NOMO-1 treated with dmso at 0.1 percent for 144 hours (cell line): ENCODE results near the gene NECTIN2.
"Not testable (repeated sequence)": the region's sequence is repeated elsewhere in the genome, so short reads cannot be mapped to it uniquely, and the experiment has no call there.

Source experiments
- DNase-seq: peaks from one replicate; lab custom pipeline; 2025; ENCODE audit not compliant: unreplicated experiment; lab: John Stamatoyannopoulos, UW

NECTIN2 gene

DNA sequence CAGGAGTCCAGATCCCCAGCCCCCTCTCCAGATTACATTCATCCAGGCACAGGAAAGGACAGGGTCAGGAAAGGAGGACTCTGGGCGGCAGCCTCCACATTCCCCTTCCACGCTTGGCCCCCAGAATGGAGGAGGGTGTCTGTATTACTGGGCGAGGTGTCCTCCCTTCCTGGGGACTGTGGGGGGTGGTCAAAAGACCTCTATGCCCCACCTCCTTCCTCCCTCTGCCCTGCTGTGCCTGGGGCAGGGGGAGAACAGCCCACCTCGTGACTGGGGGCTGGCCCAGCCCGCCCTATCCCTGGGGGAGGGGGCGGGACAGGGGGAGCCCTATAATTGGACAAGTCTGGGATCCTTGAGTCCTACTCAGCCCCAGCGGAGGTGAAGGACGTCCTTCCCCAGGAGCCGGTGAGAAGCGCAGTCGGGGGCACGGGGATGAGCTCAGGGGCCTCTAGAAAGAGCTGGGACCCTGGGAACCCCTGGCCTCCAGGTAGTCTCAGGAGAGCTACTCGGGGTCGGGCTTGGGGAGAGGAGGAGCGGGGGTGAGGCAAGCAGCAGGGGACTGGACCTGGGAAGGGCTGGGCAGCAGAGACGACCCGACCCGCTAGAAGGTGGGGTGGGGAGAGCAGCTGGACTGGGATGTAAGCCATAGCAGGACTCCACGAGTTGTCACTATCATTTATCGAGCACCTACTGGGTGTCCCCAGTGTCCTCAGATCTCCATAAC, 59.5 kb downstream of the NECTIN2 start, which contains the start of gene APOE:
APOE (plus strand) TSS at position 360 of the 724 bp plus-strand sequence. CDS start 829 bp downstream, outside the sequence.
- no peak for DNase-seq

DNA sequence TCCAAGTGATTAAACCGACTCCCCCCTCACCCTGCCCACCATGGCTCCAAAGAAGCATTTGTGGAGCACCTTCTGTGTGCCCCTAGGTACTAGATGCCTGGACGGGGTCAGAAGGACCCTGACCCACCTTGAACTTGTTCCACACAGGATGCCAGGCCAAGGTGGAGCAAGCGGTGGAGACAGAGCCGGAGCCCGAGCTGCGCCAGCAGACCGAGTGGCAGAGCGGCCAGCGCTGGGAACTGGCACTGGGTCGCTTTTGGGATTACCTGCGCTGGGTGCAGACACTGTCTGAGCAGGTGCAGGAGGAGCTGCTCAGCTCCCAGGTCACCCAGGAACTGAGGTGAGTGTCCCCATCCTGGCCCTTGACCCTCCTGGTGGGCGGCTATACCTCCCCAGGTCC, 61.5 kb downstream of the NECTIN2 start:
- no peak for DNase-seq

DNA sequence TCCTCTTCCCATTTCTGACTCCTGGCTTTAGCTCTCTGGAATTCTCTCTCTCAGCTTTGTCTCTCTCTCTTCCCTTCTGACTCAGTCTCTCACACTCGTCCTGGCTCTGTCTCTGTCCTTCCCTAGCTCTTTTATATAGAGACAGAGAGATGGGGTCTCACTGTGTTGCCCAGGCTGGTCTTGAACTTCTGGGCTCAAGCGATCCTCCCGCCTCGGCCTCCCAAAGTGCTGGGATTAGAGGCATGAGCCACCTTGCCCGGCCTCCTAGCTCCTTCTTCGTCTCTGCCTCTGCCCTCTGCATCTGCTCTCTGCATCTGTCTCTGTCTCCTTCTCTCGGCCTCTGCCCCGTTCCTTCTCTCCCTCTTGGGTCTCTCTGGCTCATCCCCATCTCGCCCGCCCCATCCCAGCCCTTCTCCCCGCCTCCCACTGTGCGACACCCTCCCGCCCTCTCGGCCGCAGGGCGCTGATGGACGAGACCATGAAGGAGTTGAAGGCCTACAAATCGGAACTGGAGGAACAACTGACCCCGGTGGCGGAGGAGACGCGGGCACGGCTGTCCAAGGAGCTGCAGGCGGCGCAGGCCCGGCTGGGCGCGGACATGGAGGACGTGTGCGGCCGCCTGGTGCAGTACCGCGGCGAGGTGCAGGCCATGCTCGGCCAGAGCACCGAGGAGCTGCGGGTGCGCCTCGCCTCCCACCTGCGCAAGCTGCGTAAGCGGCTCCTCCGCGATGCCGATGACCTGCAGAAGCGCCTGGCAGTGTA, 62.2 kb downstream of the NECTIN2 start:
- DNase-seq: no peak

DNA sequence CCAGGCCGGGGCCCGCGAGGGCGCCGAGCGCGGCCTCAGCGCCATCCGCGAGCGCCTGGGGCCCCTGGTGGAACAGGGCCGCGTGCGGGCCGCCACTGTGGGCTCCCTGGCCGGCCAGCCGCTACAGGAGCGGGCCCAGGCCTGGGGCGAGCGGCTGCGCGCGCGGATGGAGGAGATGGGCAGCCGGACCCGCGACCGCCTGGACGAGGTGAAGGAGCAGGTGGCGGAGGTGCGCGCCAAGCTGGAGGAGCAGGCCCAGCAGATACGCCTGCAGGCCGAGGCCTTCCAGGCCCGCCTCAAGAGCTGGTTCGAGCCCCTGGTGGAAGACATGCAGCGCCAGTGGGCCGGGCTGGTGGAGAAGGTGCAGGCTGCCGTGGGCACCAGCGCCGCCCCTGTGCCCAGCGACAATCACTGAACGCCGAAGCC, 62.8 kb downstream of the NECTIN2 start:
- no peak for DNase-seq

DNA sequence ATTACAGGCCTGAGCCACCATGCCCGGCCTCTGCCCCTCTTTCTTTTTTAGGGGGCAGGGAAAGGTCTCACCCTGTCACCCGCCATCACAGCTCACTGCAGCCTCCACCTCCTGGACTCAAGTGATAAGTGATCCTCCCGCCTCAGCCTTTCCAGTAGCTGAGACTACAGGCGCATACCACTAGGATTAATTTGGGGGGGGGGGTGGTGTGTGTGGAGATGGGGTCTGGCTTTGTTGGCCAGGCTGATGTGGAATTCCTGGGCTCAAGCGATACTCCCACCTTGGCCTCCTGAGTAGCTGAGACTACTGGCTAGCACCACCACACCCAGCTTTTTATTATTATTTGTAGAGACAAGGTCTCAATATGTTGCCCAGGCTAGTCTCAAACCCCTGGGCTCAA, 63.7 kb downstream of the NECTIN2 start:
- no peak for DNase-seq

DNA sequence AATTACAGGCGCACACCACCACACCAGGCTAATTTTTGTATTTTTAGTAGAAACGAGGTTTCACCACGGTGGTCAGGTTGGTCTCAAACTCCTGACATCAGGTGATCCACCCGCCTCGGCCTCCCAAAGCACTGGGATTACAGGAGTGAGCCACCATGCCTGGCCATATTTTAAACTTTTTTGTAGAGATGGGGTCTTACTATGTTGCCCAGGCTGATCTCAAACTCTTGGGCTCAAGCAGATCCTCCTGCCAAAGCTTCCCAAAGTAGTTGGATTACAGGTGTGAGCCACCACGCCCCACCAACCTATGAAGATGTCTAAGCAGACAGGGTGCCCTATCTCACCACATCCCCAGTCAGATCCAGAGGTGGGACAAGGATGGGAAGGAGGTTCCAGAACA, 65.8 kb downstream of the NECTIN2 start:
- DNase-seq: not testable (repeated sequence)

DNA sequence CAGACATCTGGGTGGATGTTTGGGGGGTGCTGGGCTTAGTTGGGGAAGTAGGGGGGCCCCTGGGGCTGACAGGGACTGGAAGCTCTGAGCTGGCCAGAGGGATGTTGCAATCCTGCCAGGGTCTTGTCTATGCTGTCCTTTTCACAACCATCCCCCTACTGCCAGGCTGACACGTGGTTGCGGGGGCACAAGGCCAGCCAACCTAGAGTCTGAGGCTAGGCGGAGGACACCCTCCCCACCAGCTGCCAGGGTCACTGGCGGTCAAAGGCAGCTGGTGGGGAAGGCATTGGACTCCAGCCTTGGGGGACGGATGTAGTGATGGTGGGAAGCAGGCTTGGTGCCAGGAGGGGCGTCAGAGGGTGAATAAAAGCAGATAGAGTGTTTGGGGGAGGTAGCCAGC, 66.8 kb downstream of the NECTIN2 start:
- no peak for DNase-seq

DNA sequence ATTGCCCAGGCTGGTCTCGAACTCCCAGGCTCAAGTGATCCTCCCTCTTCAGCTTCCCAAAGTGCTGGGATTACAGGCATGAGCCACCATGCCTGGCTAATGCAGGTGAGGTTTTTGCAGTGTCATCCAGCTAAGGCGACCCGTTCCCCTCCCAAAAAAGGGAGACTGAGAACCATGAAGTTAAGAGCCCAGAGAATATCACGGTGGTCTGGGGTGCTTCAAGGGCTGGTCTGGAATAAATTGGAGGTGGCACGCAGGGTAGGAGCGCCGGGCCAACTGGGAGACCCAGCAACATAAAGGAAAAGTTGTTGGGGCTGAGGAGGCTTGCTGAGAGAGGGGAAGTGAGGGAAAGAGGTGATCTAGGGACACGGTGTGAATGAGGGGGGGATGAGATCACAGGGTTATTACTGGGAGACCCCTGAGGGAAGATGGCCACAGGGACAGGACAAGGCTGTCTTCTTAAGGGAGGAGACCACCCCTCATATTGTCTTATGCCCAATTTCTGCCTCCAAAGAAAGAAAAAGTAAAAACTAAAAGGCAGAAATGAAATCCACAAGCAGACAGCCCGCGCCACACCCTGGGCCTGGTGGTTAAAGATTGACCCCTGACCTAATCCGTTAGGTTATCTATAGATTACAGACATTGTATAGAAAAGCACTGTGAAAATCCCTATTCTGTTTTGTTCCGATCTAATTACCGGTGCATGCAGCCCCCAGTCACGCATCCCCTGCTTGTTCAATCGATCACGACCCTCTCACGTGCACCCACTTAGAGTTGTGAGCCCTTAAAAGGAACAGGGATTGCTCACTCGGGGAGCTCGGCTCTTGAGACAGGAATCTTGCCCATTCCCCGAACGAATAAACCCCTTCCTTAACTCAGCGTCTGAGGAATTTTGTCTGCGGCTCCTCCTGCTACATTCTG, 67.7 kb downstream of the NECTIN2 start:
- not testable (repeated sequence) for DNase-seq

DNA sequence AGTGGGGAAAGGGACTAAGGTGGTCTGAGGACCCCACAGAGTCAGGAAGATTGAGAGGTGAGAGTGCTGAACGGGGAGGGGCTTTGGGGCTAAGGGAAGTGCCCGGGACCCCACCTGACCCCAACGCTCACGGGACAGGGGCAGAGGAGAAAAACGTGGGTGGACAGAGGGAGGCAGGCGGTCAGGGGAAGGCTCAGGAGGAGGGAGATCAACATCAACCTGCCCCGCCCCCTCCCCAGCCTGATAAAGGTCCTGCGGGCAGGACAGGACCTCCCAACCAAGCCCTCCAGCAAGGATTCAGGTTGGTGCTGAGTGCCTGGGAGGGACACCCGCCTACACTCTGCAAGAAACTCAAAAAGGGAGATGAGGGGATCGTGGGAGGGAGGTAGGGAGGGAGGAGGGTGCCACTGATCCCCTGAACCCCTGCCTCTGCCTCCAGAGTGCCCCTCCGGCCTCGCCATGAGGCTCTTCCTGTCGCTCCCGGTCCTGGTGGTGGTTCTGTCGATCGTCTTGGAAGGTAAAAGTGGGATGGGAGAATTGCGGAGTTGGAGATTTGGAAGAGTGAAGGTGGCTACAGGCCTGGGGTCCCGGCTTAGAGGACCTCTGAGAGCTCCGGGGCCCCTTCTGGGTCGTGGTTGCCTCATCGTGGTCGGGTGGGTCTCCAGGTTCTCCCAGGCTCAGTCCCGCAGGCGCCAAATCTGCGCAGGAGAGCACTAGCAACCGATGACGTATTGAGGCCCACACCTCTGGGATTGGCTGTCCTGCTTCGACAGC, 68.5 kb downstream of the NECTIN2 start, which contains the start of gene APOC1:
APOC1 (plus strand) TSS at position 176 of the 774 bp plus-strand sequence; CDS start at position 460, 284 bp downstream.
- DNase-seq: peak; percentile 81

DNA sequence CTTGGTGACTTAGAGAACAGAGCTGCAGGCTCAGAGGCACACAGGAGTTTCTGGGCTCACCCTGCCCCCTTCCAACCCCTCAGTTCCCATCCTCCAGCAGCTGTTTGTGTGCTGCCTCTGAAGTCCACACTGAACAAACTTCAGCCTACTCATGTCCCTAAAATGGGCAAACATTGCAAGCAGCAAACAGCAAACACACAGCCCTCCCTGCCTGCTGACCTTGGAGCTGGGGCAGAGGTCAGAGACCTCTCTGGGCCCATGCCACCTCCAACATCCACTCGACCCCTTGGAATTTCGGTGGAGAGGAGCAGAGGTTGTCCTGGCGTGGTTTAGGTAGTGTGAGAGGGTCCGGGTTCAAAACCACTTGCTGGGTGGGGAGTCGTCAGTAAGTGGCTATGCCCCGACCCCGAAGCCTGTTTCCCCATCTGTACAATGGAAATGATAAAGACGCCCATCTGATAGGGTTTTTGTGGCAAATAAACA, 78.2 kb downstream of the NECTIN2 start:
- DNase-seq: no peak

DNA sequence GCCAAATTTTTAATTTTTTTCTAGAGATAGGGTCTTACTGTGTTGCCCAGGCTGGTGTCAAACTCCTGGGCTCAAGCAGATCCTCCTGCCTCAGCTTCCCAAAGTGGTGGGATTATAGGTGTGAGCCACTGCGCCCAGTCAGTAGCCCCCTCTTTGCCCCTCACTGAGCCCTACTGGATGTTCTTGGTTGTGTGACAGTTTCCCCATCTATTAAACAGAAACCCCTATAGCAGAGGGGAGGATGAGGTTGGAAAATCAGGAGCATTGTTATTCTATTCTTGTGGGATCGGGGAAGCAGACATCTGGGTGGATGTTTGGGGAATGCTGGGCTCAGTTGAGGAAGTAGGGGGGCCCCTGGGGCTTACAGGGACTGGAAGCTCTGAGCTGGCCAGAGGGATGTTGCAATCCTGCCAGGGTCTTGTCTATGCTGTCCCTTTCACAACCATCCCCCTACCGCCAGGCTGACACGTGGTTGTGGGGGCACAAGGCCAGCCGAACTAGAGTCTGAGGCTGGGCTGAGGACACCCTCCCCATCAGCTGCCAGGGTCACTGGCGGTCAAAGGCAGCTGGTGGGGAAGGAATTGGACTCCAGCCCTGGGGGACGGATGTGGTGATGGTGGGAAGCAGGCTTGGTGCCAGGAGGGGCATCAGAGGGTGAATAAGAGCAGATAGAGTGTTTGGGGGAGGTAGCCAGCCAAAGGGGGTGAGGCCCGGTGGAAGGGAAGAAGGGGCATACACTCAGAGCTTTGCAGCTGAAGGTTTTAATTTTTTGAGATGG, 79.2 kb downstream of the NECTIN2 start:
- peak; percentile 28 for DNase-seq

DNA sequence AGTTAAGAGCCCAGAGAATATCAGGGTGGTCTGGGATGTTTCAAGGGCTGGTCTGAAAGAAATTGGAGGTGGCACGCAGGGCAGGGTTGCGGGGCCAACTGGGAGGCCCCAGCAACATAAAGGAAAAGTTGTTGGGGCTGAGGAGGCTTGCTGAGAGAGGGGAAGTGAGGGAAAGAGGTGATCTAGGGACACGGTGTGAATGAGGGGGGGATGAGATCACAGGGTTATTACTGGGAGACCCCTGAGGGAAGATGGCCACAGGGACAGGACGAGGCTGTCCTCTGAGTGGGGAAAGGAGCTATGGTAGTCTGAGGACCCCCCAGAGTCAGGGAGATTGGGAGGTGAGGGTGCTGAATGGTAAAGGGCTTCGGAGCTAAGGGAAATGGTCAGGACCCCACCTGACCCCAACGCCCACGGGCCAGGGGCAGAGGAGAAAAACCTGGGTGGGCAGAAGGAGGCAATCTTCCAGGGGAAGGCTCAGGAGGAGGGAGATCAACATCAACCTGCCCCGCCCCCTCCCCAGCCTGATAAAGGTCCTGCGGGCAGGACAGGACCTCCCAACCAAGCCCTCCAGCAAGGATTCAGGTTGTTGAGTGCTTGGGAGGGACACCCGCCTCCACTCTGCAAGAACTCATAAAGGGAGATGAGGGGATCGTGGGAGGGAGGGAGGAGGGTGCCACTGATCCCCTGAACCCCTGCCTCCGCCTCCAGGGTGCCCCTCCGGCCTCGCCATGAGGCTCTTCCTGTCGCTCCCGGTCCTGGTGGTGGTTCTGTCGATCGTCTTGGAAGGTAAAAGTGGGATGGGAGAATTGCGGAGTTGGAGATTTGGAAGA, 80.4 kb downstream of the NECTIN2 start:
- not testable (repeated sequence) for DNase-seq

DNA sequence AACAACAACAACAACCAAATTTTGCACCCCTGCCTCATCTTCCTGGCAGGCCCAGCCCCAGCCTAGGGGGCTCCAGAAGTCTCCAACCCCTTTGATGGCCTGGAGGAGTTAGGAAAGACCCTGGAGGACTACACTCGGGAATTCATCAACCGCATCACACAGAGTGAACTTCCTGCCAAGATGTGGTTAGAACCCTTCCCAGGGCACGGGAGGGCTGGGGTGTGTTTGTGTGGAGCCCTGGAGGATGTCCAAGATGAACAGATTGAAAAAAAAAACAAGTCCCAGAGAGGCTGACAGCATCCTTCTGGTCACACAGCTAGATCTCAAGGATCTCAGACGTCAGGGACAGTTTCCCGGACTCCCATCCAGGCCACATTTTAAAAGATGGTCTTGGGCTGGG, 81.6 kb downstream of the NECTIN2 start:
- DNase-seq: no peak

DNA sequence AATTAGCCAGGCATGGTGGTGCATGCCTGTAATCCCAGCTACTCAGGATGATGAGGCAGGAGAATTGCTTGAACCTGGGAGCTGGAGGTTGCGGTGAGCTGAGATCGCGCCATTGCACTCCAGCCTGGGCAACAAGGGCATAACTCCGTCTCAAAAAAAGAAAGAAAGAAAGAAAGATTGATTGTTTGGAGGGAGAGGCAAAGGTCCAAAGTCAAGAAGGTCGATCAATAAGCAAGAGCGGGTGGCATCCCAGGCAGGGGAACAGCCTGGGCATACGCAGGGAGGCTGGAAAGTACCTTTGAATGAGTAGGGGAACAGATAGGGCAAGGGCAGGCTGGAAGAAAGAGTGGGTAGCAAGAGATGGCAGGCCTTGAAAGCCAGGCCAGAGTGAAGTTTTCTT, 84.0 kb downstream of the NECTIN2 start:
- no peak for DNase-seq

DNA sequence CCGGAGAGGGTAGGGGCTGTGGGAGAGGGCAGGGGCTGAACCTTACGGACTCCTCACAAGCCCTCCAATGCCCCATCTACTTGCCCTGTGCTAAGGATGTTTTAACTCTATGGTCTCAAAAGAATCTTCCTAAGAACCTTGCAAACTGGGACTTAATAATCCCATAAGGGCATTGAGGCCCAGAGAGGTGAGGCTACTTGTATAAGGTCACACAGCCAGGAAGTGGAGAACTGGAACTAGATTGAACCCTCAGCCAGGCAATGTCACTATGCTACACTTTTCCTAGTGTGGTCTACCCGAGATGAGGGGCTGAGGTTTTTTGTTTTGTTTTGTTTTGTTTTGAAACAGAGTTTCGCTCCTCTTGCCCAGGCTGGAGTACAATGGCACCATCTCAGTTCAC, 85.4 kb downstream of the NECTIN2 start:
- no peak for DNase-seq
